CD4-positive, CD25-positive, alpha-beta regulatory T cell (primary cell): ENCODE results near the gene APOL5. TPM values are rescaled to one million over a fixed set of nuclear protein-coding genes. Genes with fewer than 3 reads are reported as not detected.
"Not testable (repeated sequence)": the region's sequence is repeated elsewhere in the genome, so short reads cannot be mapped to it uniquely, and the experiment has no call there.

ENCODE experiments used
- ATAC-seq, 2 donors: fragments of 150-1000 bp; cut with Tn5 transposase; one replicate each; pipeline ENCODE4 v1.10.0; 2021; ENCODE audit warnings: low read depth in 2 of 2, moderate number of reproducible peaks in 2 of 2, moderate library complexity in 1 of 2
- DNase-seq, 3 donors: peaks; one replicate each; pipeline versions ENCODE4 v3.0.0 to v3.0.0-alpha.2; 2012 to 2022; ENCODE audit warnings: mixed read lengths in 1 of 3
- H3K27ac ChIP-seq: one replicate; pipeline ENCODE4 v1.7.0; 2013; ENCODE audit warnings: mild to moderate bottlenecking, low read length; ENCODE audit not compliant: insufficient read depth, poor library complexity, severe bottlenecking
- H3K27me3 ChIP-seq: one replicate; pipeline ENCODE4 v1.7.0; 2013; ENCODE audit warnings: low read length; ENCODE audit not compliant: control insufficient read depth, insufficient read depth
- H3K36me3 ChIP-seq: one replicate; pipeline ENCODE4 v1.7.0; 2013; ENCODE audit warnings: mild to moderate bottlenecking, low read length, moderate library complexity; ENCODE audit not compliant: control insufficient read depth, insufficient read depth
- H3K4me1 ChIP-seq: 2 replicates; pipeline ENCODE4 v1.7.0; 2013; ENCODE audit warnings: mild to moderate bottlenecking, low read length; ENCODE audit not compliant: insufficient read depth, control insufficient read depth, poor library complexity, severe bottlenecking
- H3K4me3 ChIP-seq: one replicate; pipeline ENCODE4 v1.7.0; 2013; ENCODE audit warnings: low read depth, mild to moderate bottlenecking, low read length, moderate library complexity
- H3K9me3 ChIP-seq, 2 experiments: 1 replicate in 1 of 2; 2 replicates in 1 of 2; pipeline ENCODE4 v1.7.0; 2013; ENCODE audit warnings: low read length in 2 of 2, mild to moderate bottlenecking in 1 of 2, moderate library complexity in 1 of 2; ENCODE audit not compliant: control insufficient read depth in 2 of 2
- H3K27ac Mint-ChIP-seq, 3 donors: one replicate each; pipeline ENCODE4 v1.8.0; 2020 to 2022; ENCODE audit warnings: mild to moderate bottlenecking in 3 of 3, mixed read lengths in 3 of 3, moderate library complexity in 2 of 3
- H3K27me3 Mint-ChIP-seq: one replicate; pipeline ENCODE4 v1.8.0; 2022; ENCODE audit warnings: mild to moderate bottlenecking, mixed read lengths
- H3K36me3 Mint-ChIP-seq: one replicate; pipeline ENCODE4 v1.8.0; 2020; ENCODE audit warnings: mixed read lengths
- H3K4me1 Mint-ChIP-seq, 4 donors: one replicate each; pipeline ENCODE4 v1.8.0; 2020 to 2022; ENCODE audit warnings: mixed read lengths in 4 of 4, mild to moderate bottlenecking in 1 of 4
- H3K4me3 Mint-ChIP-seq, 4 donors: one replicate each; pipeline ENCODE4 v1.8.0; 2020 to 2022; ENCODE audit warnings: mild to moderate bottlenecking in 4 of 4, mixed read lengths in 4 of 4, moderate library complexity in 3 of 4
- H3K9me3 Mint-ChIP-seq, 7 donors: one replicate each; pipeline ENCODE4 v1.8.0; 2020 to 2022; ENCODE audit warnings: mixed read lengths in 7 of 7, mild to moderate bottlenecking in 3 of 7, moderate library complexity in 2 of 7
- polyA plus RNA-seq, 4 donors: library from polyadenylated mRNA; unstranded; fragments of 300-500 nt; fragmentation: Illumina TruSeq; gene quantifications; one replicate each; pipeline ENCODE4 v1.2.3, GENCODE V29; 2021
- total RNA-seq: library from RNA; stranded (reverse); gene quantifications from one replicate; pipeline ENCODE4 v1.2.3, GENCODE V29; 2022

Gene APOL5, protein sequence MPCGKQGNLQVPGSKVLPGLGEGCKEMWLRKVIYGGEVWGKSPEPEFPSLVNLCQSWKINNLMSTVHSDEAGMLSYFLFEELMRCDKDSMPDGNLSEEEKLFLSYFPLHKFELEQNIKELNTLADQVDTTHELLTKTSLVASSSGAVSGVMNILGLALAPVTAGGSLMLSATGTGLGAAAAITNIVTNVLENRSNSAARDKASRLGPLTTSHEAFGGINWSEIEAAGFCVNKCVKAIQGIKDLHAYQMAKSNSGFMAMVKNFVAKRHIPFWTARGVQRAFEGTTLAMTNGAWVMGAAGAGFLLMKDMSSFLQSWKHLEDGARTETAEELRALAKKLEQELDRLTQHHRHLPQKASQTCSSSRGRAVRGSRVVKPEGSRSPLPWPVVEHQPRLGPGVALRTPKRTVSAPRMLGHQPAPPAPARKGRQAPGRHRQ
- total RNA-seq = not detected
- not detected for polyA plus RNA-seq

DNA sequence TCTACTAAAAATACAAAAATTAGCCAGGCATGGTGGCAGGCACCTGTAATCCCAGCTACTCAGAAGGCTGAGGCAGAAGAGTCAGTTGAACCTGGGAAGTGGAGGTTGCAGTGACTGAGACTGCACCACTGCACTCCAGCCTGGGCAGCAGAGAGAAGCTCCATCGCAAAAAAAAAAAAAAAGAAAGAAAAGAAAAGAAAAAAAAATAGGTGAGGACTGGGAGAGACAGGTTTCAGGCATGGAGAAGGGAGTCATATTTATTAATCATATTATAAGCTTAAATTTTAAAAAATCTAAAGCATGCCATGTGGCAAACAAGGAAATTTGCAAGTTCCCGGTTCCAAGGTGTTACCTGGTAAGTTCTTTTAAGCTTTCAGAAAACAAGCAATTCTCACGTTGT is at the start of gene APOL5:
APOL5 (plus strand) TSS at position 301 of the 400 bp plus-strand sequence; CDS start at position 301, 0 bp downstream.
- H3K36me3 Mint-ChIP-seq = peaks cover 5% of the 10 kb centered on the region
- no peaks in the 10 kb centered on the region for H3K4me1 Mint-ChIP-seq
- peaks cover 0 to 9% (median 0%) of the 10 kb centered on the region in 7 donors for H3K9me3 Mint-ChIP-seq
- H3K4me3 Mint-ChIP-seq = no peak within 1 kb of the TSS
- H3K27ac ChIP-seq = no peak within 1 kb of the TSS
- no peaks in the 10 kb centered on the region for H3K4me1 ChIP-seq
- H3K27ac Mint-ChIP-seq = no peak within 1 kb of the TSS
- ATAC-seq (no peak), DNase-seq (no peak)
- H3K36me3 ChIP-seq = no peaks in the 10 kb centered on the region
- peaks cover 3 to 7% of the 10 kb centered on the region in 2 experiments for H3K9me3 ChIP-seq
- no peak within 1 kb of the TSS for H3K4me3 ChIP-seq
- no peaks in the 10 kb centered on the region for H3K27me3 ChIP-seq
- peaks cover 12% of the 10 kb centered on the region for H3K27me3 Mint-ChIP-seq

DNA sequence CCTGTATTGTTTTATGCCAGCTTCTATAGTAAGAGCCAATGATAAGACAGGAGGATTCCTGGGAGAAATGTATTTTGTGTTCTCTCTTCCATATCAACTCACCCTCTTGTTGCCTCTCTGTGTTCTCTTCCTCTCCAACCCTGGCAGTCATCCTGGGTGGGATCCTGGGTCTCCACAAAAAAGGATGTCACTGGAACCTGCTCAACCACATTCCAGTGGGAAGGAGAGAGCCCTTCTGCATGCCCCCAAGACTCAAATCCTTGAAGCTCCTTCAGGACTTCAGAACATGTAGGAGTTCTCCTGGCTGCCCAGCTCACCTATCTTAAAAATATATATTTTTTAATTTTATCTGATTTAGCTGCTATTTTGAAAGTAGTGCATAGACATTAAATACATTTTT is 43.3 kb upstream of the APOL5 start:
- Mint-ChIP-seq H3K4me1 (peaks cover 0 to 6% (median 2%) of the 10 kb centered on the region in 4 donors), H3K36me3 (peaks cover 11% of the 10 kb centered on the region)
- H3K36me3 ChIP-seq = no peaks in the 10 kb centered on the region

DNA sequence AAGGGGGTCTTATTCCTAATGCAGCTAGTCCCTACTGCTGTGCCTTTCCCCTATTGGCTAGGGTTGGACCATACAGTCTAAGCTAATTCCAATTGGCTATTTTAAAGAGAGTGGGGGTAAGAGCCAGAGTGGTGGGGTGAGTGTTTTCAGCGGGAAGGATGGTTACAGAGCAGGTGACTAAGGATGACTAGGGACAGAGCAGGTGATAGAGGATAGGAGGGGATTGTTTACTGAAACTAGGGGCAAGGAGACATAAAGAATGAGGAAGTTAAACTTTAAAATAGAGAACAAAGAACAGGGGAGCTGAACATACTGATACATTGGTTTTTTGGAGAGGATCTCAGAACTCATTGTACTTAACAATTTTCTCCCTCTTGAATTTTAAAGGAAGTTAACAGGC is 41.6 kb upstream of the APOL5 start:
- H3K4me3 ChIP-seq, H3K27ac Mint-ChIP-seq, H3K27ac ChIP-seq, H3K27me3 ChIP-seq, ATAC-seq, H3K27me3 Mint-ChIP-seq, H3K9me3 Mint-ChIP-seq, H3K4me1 Mint-ChIP-seq, H3K4me3 Mint-ChIP-seq, DNase-seq, H3K4me1 ChIP-seq, H3K9me3 ChIP-seq, H3K36me3 ChIP-seq: not testable (repeated sequence)
- H3K36me3 Mint-ChIP-seq = peaks cover 11% of the 10 kb centered on the region

More for the DNA sequence above, 43.3 kb upstream of the APOL5 start:
- ATAC-seq (no peak), DNase-seq (no peak)
- Histone ChIP-seq H3K27me3 (no peaks in the 10 kb centered on the region), H3K4me3 (no peak overlapping the region), H3K9me3 (peaks cover 0 to 5% of the 10 kb centered on the region in 2 experiments), H3K27ac (no peak overlapping the region), H3K4me1 (no peaks in the 10 kb centered on the region)
- Mint-ChIP-seq H3K9me3 (peaks cover 0 to 10% (median 7%) of the 10 kb centered on the region in 7 donors), H3K27me3 (no peaks in the 10 kb centered on the region), H3K4me3 (no peak overlapping the region), H3K27ac (no peak overlapping the region)

- Mint-ChIP-seq H3K36me3 (peaks cover 11% of the 10 kb centered on the region), H3K9me3 (peaks cover 0 to 10% (median 7%) of the 10 kb centered on the region in 7 donors), H3K27ac (no peak overlapping the region), H3K4me1 (peaks cover 0 to 8% (median 3%) of the 10 kb centered on the region in 4 donors), H3K27me3 (no peaks in the 10 kb centered on the region), H3K4me3 (no peak overlapping the region)
- H3K9me3 ChIP-seq = peaks cover 0 to 7% of the 10 kb centered on the region in 2 experiments
- ATAC-seq = no peak
- H3K27me3 ChIP-seq = no peaks in the 10 kb centered on the region
- DNase-seq = no peak
- H3K36me3 ChIP-seq = no peaks in the 10 kb centered on the region
- H3K4me1 ChIP-seq = no peaks in the 10 kb centered on the region
- no peak overlapping the region for H3K27ac ChIP-seq
- H3K4me3 ChIP-seq = no peak overlapping the region
Observed at GRCh38 chr22:35677460-35678187, 40.0 kb upstream of the APOL5 start.

DNA sequence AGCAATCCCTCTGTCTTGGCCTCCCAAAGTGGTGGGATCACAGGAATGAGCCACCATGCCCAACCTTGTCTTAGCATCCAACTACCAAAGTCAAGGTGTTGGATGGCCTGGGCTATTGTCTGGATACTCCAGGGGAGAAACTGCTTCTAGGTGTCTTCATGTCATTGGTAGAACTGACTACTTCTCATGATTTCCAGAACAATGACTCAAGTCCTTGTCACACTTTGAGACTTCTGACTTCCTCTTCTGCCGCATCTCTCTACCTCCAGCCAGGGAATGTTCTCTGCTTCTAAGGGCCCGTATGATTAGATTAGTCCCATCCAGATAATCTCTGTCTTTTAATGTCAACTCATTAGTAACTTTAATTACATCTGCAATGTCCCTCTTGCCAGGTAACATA is 38.8 kb upstream of the APOL5 start:
- no peaks in the 10 kb centered on the region for H3K4me1 ChIP-seq
- Mint-ChIP-seq H3K27me3 (no peaks in the 10 kb centered on the region), H3K27ac (peak overlapping the region in 1 of 3 donors; percentile 24), H3K9me3 (peaks cover 0 to 10% (median 7%) of the 10 kb centered on the region in 7 donors), H3K4me1 (peaks cover 0 to 8% (median 3%) of the 10 kb centered on the region in 4 donors), H3K36me3 (peaks cover 8% of the 10 kb centered on the region), H3K4me3 (no peak overlapping the region)
- H3K9me3 ChIP-seq = peaks cover 0 to 7% of the 10 kb centered on the region in 2 experiments
- no peak for DNase-seq
- no peak overlapping the region for H3K4me3 ChIP-seq
- H3K36me3 ChIP-seq = no peaks in the 10 kb centered on the region
- H3K27ac ChIP-seq = no peak overlapping the region
- no peaks in the 10 kb centered on the region for H3K27me3 ChIP-seq
- no peak for ATAC-seq

DNA sequence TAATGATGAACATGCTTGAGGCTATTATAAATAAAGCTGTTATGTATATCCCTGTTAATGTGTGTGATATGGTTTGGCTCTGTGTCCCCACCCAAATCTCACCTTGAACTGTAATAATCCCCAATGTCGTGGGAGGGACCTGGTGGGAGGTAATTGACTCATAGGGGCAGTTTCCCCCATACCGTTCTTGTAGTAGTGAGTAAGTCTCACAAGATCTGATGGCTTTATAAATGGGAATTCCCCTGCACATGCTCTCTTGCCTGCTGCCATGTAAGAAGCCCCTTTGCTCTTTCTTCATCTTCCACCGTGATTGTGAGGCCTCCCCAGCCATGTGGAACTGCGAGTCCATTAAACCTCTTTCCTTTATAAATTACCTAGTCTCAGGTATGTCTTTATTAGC is 38.2 kb upstream of the APOL5 start:
- not testable (repeated sequence) for DNase-seq
- H3K27ac Mint-ChIP-seq = peak overlapping the region in 1 of 3 donors; percentile 29

GRCh38 chr22:35681454-35682052 is 36.1 kb upstream of the APOL5 start:
- Histone ChIP-seq H3K36me3 (no peaks in the 10 kb centered on the region), H3K9me3 (peaks cover 0 to 3% of the 10 kb centered on the region in 2 experiments), H3K4me1 (no peaks in the 10 kb centered on the region), H3K4me3 (no peak overlapping the region), H3K27ac (no peak overlapping the region), H3K27me3 (no peaks in the 10 kb centered on the region)
- DNase-seq = no peak
- Mint-ChIP-seq H3K27me3 (no peaks in the 10 kb centered on the region), H3K4me3 (no peak overlapping the region), H3K4me1 (peaks cover 0 to 8% (median 3%) of the 10 kb centered on the region in 4 donors), H3K27ac (peak overlapping the region in 1 of 3 donors; percentile 23), H3K36me3 (no peaks in the 10 kb centered on the region), H3K9me3 (peaks cover 0 to 5% (median 1%) of the 10 kb centered on the region in 7 donors)
- no peak for ATAC-seq

More for the DNA sequence above, 38.2 kb upstream of the APOL5 start:
- not testable (repeated sequence) for H3K4me1 Mint-ChIP-seq, H3K9me3 ChIP-seq, H3K4me3 Mint-ChIP-seq, H3K27me3 ChIP-seq, H3K4me1 ChIP-seq, H3K27ac ChIP-seq, H3K36me3 ChIP-seq, H3K9me3 Mint-ChIP-seq, H3K36me3 Mint-ChIP-seq, H3K4me3 ChIP-seq, H3K27me3 Mint-ChIP-seq
- ATAC-seq = peak in 1 of 2 donors; percentile 25
